A549 (cell line): Measurements from ENCODE around the gene COG5. TPM values are rescaled to one million over a fixed set of nuclear protein-coding genes. Genes with fewer than 3 reads are reported as not detected.

Source experiments
- CBX2 ChIP-seq: fragments of 200-600 bp; sonication (generic); IDR thresholded peaks from 2 replicates; pipeline ENCODE4 v1.6.1; 2016; ENCODE audit warnings: low read depth, mild to moderate bottlenecking, borderline replicate concordance
- CEBPB ChIP-seq, 2 experiments: fragments of >200 bp in 1 of 2; sonication (Bioruptor Twin) in 1 of 2; formaldehyde crosslinking in 1 of 2; IDR thresholded peaks; 2 replicates each; pipeline ENCODE4 v1.6.1; 2012 to 2016
- CHD4 ChIP-seq: fragments of 200-600 bp; sonication (generic); IDR thresholded peaks from 2 replicates; pipeline ENCODE4 v1.6.1; 2016; ENCODE audit warnings: antibody characterized with exemption, mild to moderate bottlenecking, borderline replicate concordance
- CTCF ChIP-seq: fragments of >200 bp; sonication (Bioruptor Twin); formaldehyde crosslinking; IDR thresholded peaks from 3 replicates; pipeline ENCODE4 v1.5.1; 2016
- E2F6 ChIP-seq: IDR thresholded peaks from 2 replicates; pipeline ENCODE4 v1.6.1; 2012; ENCODE audit warnings: low read depth, borderline replicate concordance
- EHF ChIP-seq: fragments of 250-450 bp; sonication (Bioruptor Pico); IDR thresholded peaks from 2 replicates; pipeline ENCODE4 v1.5.0; 2020; ENCODE audit warnings: mild to moderate bottlenecking
- EHMT2 ChIP-seq: fragments of 200-600 bp; sonication (generic); IDR thresholded peaks from 2 replicates; pipeline ENCODE4 v1.6.1; 2016; ENCODE audit warnings: antibody characterized with exemption, low read depth, mild to moderate bottlenecking, moderate library complexity
- EP300 ChIP-seq, 2 experiments: fragments of >200 bp; sonication (Bioruptor Twin); formaldehyde crosslinking; IDR thresholded peaks; 2 replicates in 1 of 2; 3 replicates in 1 of 2; pipeline ENCODE4 v1.6.1; 2016 to 2017
- ESRRA ChIP-seq: fragments of 150-350 bp; IDR thresholded peaks from 2 replicates; pipeline ENCODE4 v1.6.1; 2014; ENCODE audit warnings: mild to moderate bottlenecking, low read length, borderline replicate concordance
- FOSL2 ChIP-seq, 2 experiments: fragments of 450-650 bp in 1 of 2; fragments of >200 bp in 1 of 2; sonication (Bioruptor Twin) in 1 of 2; formaldehyde crosslinking; IDR thresholded peaks; 2 replicates each; pipeline versions ENCODE4 v1.5.0 to v1.6.1; 2016 to 2020; ENCODE audit warnings: mild to moderate bottlenecking in 1 of 2, moderate library complexity in 1 of 2
- HEYL ChIP-seq: fragments of 250-450 bp; sonication (Bioruptor Pico); IDR thresholded peaks from 2 replicates; pipeline ENCODE4 v1.8.0; 2021; ENCODE audit warnings: mild to moderate bottlenecking, moderate library complexity
- JUNB ChIP-seq: fragments of >200 bp; sonication (Bioruptor Twin); formaldehyde crosslinking; IDR thresholded peaks from 2 replicates; pipeline ENCODE4 v1.6.1; 2016
- KDM1A ChIP-seq: fragments of 200-600 bp; sonication (generic); IDR thresholded peaks from 2 replicates; pipeline ENCODE4 v1.6.1; 2016; ENCODE audit warnings: low read depth, mild to moderate bottlenecking
- MAZ ChIP-seq: fragments of 150-350 bp; IDR thresholded peaks from 2 replicates; pipeline ENCODE4 v1.6.1; 2014; ENCODE audit warnings: antibody characterized with exemption, low read depth, low read length, borderline replicate concordance
- NFE2L2 ChIP-seq: fragments of 150-350 bp; conservative IDR thresholded peaks from 2 replicates; pipeline ENCODE4 v1.6.1; 2014; ENCODE audit warnings: low read length
- PHF8 ChIP-seq: fragments of 200-600 bp; sonication (generic); IDR thresholded peaks from 2 replicates; pipeline ENCODE4 v1.6.1; 2016; ENCODE audit warnings: low read depth, mild to moderate bottlenecking, antibody characterized with exemption, moderate library complexity, borderline replicate concordance
- REST ChIP-seq: fragments of 200-600 bp; sonication (generic); IDR thresholded peaks from 2 replicates; pipeline ENCODE4 v1.6.1; 2016; ENCODE audit warnings: antibody characterized with exemption, mild to moderate bottlenecking, moderate library complexity
- RNF2 ChIP-seq: fragments of 200-600 bp; sonication (generic); IDR thresholded peaks from 2 replicates; pipeline ENCODE4 v1.6.1; 2016; ENCODE audit warnings: low read depth, mild to moderate bottlenecking, antibody characterized with exemption, moderate library complexity, borderline replicate concordance
- ZFP36 ChIP-seq: fragments of 450-650 bp; IDR thresholded peaks from 2 replicates; pipeline ENCODE4 v1.6.1; 2014; ENCODE audit warnings: borderline replicate concordance; ENCODE audit not compliant: partially characterized antibody
- polyA plus RNA-seq, 4 experiments: library from polyadenylated mRNA; depleted of rRNA in 3 of 4; stranded (reverse); fragments of >200 nt; fragmentation: RNase III in 1 of 4; extraction: RNeasy Plus Mini Kit Qiagen cat#74134 plus additional on column Dnase treatment in 1 of 4; gene quantifications; 2 replicates in 3 of 4; 3 replicates in 1 of 4; pipeline ENCODE4 v1.2.3, GENCODE V29; 2011 to 2017
- TF ChIP-seq, protein P1 (sequence below): IDR thresholded peaks from 2 replicates; pipeline ENCODE4 v1.6.1; 2012
- TF ChIP-seq, protein P2 (sequence below): fragments of 450-650 bp; IDR thresholded peaks from 2 replicates; pipeline ENCODE4 v1.6.1; 2014; ENCODE audit warnings: antibody characterized with exemption

The COG5 gene
- polyA plus RNA-seq, 2 of the 4 experiments (the other 2 are of a cell fraction): 22.5 to 44.0 TPM

DNA sequence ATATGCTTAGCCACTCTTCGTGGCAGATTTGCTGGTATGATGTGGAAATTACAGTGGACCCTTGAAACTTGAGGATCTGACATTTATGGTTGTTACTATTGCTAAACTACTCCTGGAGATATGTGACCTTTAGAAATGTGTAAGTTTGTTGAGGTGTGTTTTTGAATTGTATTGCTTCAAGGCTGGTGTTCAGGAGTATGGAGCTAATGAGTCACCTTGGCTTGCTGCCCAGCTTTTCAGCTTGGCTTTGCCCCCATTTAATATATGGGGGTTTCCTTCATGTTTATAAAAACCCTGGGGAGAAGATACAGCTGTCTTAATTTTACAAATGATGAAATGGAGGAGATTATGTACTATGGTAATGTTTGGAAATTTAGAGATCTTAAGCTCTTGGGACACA lies 383.3 kb downstream of the COG5 start (continued):
- TF ChIP-seq FOSL2 (IDR thresholded peaks at IDR 0.05) (peak; percentile 49; the same call in 1 of the 2 replicates), FOSL2 (CRISPR knock-in tag; IDR thresholded peaks at IDR 0.05) (peak; percentile 66), KDM1A (no peak), REST (no peak), EHMT2 (no peak), NFE2L2 (no peak), ESRRA (no peak), CBX2 (no peak), PHF8 (no peak), CTCF (no peak), EHF (CRISPR knock-in tag) (no peak), CEBPB (IDR thresholded peaks at IDR 0.05) (peak; percentile 59 to 68; a peak in 2 of 4 replicates), EP300 (IDR thresholded peaks at IDR 0.05) (no peak), HEYL (CRISPR knock-in tag) (no peak), RNF2 (no peak), ZFP36 (no peak), JUNB (peak; percentile 31; the same call in 1 of the 2 replicates), MAZ (no peak), E2F6 (no peak), CHD4 (no peak)
- TF ChIP-seq, protein P1, sequence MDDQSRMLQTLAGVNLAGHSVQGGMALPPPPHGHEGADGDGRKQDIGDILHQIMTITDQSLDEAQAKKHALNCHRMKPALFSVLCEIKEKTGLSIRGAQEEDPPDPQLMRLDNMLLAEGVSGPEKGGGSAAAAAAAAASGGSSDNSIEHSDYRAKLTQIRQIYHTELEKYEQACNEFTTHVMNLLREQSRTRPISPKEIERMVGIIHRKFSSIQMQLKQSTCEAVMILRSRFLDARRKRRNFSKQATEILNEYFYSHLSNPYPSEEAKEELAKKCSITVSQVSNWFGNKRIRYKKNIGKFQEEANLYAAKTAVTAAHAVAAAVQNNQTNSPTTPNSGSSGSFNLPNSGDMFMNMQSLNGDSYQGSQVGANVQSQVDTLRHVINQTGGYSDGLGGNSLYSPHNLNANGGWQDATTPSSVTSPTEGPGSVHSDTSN: no peak
- TF ChIP-seq, protein P2, sequence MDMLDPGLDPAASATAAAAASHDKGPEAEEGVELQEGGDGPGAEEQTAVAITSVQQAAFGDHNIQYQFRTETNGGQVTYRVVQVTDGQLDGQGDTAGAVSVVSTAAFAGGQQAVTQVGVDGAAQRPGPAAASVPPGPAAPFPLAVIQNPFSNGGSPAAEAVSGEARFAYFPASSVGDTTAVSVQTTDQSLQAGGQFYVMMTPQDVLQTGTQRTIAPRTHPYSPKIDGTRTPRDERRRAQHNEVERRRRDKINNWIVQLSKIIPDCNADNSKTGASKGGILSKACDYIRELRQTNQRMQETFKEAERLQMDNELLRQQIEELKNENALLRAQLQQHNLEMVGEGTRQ: no peak
